MG63 (cell line): ENCODE measurements around the gene STEAP4. TPM values are rescaled to one million over a fixed set of nuclear protein-coding genes. Genes with fewer than 3 reads are reported as not detected.

Experiments used
- DNase-seq: peaks from one replicate; pipeline ENCODE4 v3.0.0-alpha.2; 2020
- H3K27me3 ChIP-seq: fragments of 250-450 bp; sonication (Bioruptor Pico); 2 replicates; pipeline ENCODE4 v1.5.1; 2020; ENCODE audit warnings: mild to moderate bottlenecking, moderate library complexity
- H3K36me3 ChIP-seq: fragments of 250-450 bp; sonication (Bioruptor Pico); 2 replicates; pipeline ENCODE4 v1.5.1; 2020; ENCODE audit warnings: mild to moderate bottlenecking, moderate library complexity
- H3K4me3 ChIP-seq: fragments of 250-450 bp; sonication (Bioruptor Pico); 2 replicates; pipeline ENCODE4 v1.5.1; 2020; ENCODE audit warnings: mild to moderate bottlenecking, moderate library complexity
- H3K9me3 ChIP-seq: fragments of 250-450 bp; sonication (Bioruptor Pico); 2 replicates; pipeline ENCODE4 v1.5.1; 2020; ENCODE audit warnings: mild to moderate bottlenecking, moderate library complexity
- total RNA-seq: library from RNA; depleted of rRNA; stranded (reverse); fragments of >200 nt; shearing (Covaris generic); gene quantifications from 2 replicates; pipeline ENCODE4 v1.2.3, GENCODE V29; 2014; ENCODE audit warnings: low replicate concordance; rRNA removed

STEAP4 gene
- not detected in 2 replicates for total RNA-seq

GRCh38 chr7:88306590-88307048 is at the start of gene STEAP4:
Gene STEAP4, minus strand, starts transcription at chr7:88306894. Its CDS starts 22,625 bp downstream, at chr7:88284269.
- Histone ChIP-seq H3K36me3 (no peaks in the 10 kb centered on the region), H3K4me3 (peak within 1 kb of the TSS; percentile 16; the same call in 1 of the 2 replicates), H3K27me3 (no peaks in the 10 kb centered on the region), H3K9me3 (no peaks in the 10 kb centered on the region)
- DNase-seq, result peak; percentile 59

- DNase-seq, result no peak
- no peaks in the 10 kb centered on the region for H3K36me3 ChIP-seq
- no peaks in the 10 kb centered on the region for H3K9me3 ChIP-seq
- no peak overlapping the region for H3K4me3 ChIP-seq
- H3K27me3 ChIP-seq, result no peaks in the 10 kb centered on the region
Observed at GRCh38 chr7:88355011-88355410, 48.3 kb upstream of the STEAP4 start.

GRCh38 chr7:88350118-88350517 is 43.4 kb upstream of the STEAP4 start:
- no peak for DNase-seq
- no peak overlapping the region for H3K4me3 ChIP-seq
- no peaks in the 10 kb centered on the region for H3K9me3 ChIP-seq
- no peaks in the 10 kb centered on the region for H3K27me3 ChIP-seq
- H3K36me3 ChIP-seq, result no peaks in the 10 kb centered on the region

GRCh38 chr7:88347517-88347916 is 40.8 kb upstream of the STEAP4 start:
- Histone ChIP-seq H3K36me3 (no peaks in the 10 kb centered on the region), H3K27me3 (no peaks in the 10 kb centered on the region), H3K9me3 (no peaks in the 10 kb centered on the region), H3K4me3 (no peak overlapping the region)
- DNase-seq, result no peak

GRCh38 chr7:88347090-88347489 is 40.4 kb upstream of the STEAP4 start:
- Histone ChIP-seq H3K4me3 (no peak overlapping the region), H3K36me3 (no peaks in the 10 kb centered on the region)
- DNase-seq, result no peak

GRCh38 chr7:88346357-88346756 is 39.7 kb upstream of the STEAP4 start:
- no peak for DNase-seq
- no peaks in the 10 kb centered on the region for H3K9me3 ChIP-seq
- H3K36me3 ChIP-seq, result no peaks in the 10 kb centered on the region
- no peaks in the 10 kb centered on the region for H3K27me3 ChIP-seq
- no peak overlapping the region for H3K4me3 ChIP-seq

More at GRCh38 chr7:88347090-88347489, 40.4 kb upstream of the STEAP4 start:
- Histone ChIP-seq H3K9me3 (no peaks in the 10 kb centered on the region), H3K27me3 (no peaks in the 10 kb centered on the region)

- peak; percentile 14 for DNase-seq
Observed at GRCh38 chr7:88344956-88345832, 38.5 kb upstream of the STEAP4 start.

GRCh38 chr7:88344271-88344670 is 37.6 kb upstream of the STEAP4 start:
- Histone ChIP-seq H3K4me3 (no peak overlapping the region), H3K27me3 (no peaks in the 10 kb centered on the region), H3K36me3 (no peaks in the 10 kb centered on the region), H3K9me3 (no peaks in the 10 kb centered on the region)
- DNase-seq, result no peak

More at GRCh38 chr7:88344956-88345832, 38.5 kb upstream of the STEAP4 start:
- no peaks in the 10 kb centered on the region for H3K36me3 ChIP-seq
- no peaks in the 10 kb centered on the region for H3K9me3 ChIP-seq
- H3K27me3 ChIP-seq, result no peaks in the 10 kb centered on the region
- H3K4me3 ChIP-seq, result no peak overlapping the region

- no peaks in the 10 kb centered on the region for H3K9me3 ChIP-seq
- H3K27me3 ChIP-seq, result no peaks in the 10 kb centered on the region
- no peak overlapping the region for H3K4me3 ChIP-seq
- DNase-seq, result no peak
- H3K36me3 ChIP-seq, result no peaks in the 10 kb centered on the region
Observed at GRCh38 chr7:88339195-88339922, 32.7 kb upstream of the STEAP4 start.

GRCh38 chr7:88338503-88338902 is 31.8 kb upstream of the STEAP4 start:
- Histone ChIP-seq H3K27me3 (no peaks in the 10 kb centered on the region), H3K4me3 (no peak overlapping the region), H3K36me3 (no peaks in the 10 kb centered on the region), H3K9me3 (no peaks in the 10 kb centered on the region)
- DNase-seq, result no peak

- Histone ChIP-seq H3K9me3 (no peaks in the 10 kb centered on the region), H3K36me3 (no peaks in the 10 kb centered on the region), H3K27me3 (no peaks in the 10 kb centered on the region), H3K4me3 (no peak overlapping the region)
- peak; percentile 8 for DNase-seq
Observed at GRCh38 chr7:88337572-88337971, 30.9 kb upstream of the STEAP4 start.

GRCh38 chr7:88331322-88331721 is 24.6 kb upstream of the STEAP4 start:
- Histone ChIP-seq H3K9me3 (no peaks in the 10 kb centered on the region), H3K4me3 (no peak overlapping the region), H3K36me3 (no peaks in the 10 kb centered on the region), H3K27me3 (no peaks in the 10 kb centered on the region)
- DNase-seq, result no peak

- DNase-seq, result no peak
- no peaks in the 10 kb centered on the region for H3K9me3 ChIP-seq
- no peak overlapping the region for H3K4me3 ChIP-seq
- H3K36me3 ChIP-seq, result no peaks in the 10 kb centered on the region
- no peaks in the 10 kb centered on the region for H3K27me3 ChIP-seq
Observed at GRCh38 chr7:88329532-88330463, 23.1 kb upstream of the STEAP4 start.

- no peak for DNase-seq
- H3K9me3 ChIP-seq, result no peaks in the 10 kb centered on the region
- no peaks in the 10 kb centered on the region for H3K27me3 ChIP-seq
- no peak overlapping the region for H3K4me3 ChIP-seq
- no peaks in the 10 kb centered on the region for H3K36me3 ChIP-seq
Observed at GRCh38 chr7:88328787-88329186, 22.1 kb upstream of the STEAP4 start.

- no peaks in the 10 kb centered on the region for H3K9me3 ChIP-seq
- H3K4me3 ChIP-seq, result no peak overlapping the region
- no peaks in the 10 kb centered on the region for H3K36me3 ChIP-seq
- no peaks in the 10 kb centered on the region for H3K27me3 ChIP-seq
- no peak for DNase-seq
Observed at GRCh38 chr7:88324699-88325098, 18.0 kb upstream of the STEAP4 start.

- Histone ChIP-seq H3K4me3 (peak overlapping the region; percentile 13; the same call in 1 of the 2 replicates), H3K36me3 (no peaks in the 10 kb centered on the region), H3K9me3 (no peaks in the 10 kb centered on the region), H3K27me3 (no peaks in the 10 kb centered on the region)
- no peak for DNase-seq
Observed at GRCh38 chr7:88322151-88322550, 15.5 kb upstream of the STEAP4 start.
